GM23248 (cell line): ENCODE measurements around the gene CDHR1. TPM values are rescaled to one million over a fixed set of nuclear protein-coding genes. Genes with fewer than 3 reads are reported as not detected.

ENCODE experiments used
- DNase-seq: peaks from one replicate; pipeline ENCODE4 v3.0.0-alpha.2; 2015
- H2AFZ ChIP-seq: fragments of 200-600 bp; sonication (generic); 2 replicates; pipeline ENCODE4 v1.6.1; 2016; ENCODE audit warnings: antibody characterized with exemption
- H3F3A ChIP-seq: fragments of 200-600 bp; sonication (generic); 2 replicates; pipeline ENCODE4 v1.6.1; 2016; ENCODE audit warnings: mild to moderate bottlenecking, antibody characterized with exemption, mixed run types; ENCODE audit not compliant: insufficient read depth
- H3K27ac ChIP-seq: fragments of 200-600 bp; sonication (generic); 2 replicates; pipeline ENCODE4 v1.5.1; 2016; ENCODE audit warnings: mild to moderate bottlenecking
- H3K27me3 ChIP-seq: fragments of 200-600 bp; sonication (generic); replicated peaks from 2 replicates; pipeline ENCODE4 v1.6.1; 2016; ENCODE audit warnings: mild to moderate bottlenecking; ENCODE audit not compliant: insufficient read depth
- H3K36me3 ChIP-seq: fragments of 200-600 bp; sonication (generic); 2 replicates; pipeline ENCODE4 v1.6.1; 2016; ENCODE audit warnings: low read depth, mild to moderate bottlenecking
- H3K4me1 ChIP-seq: fragments of 200-600 bp; sonication (generic); 2 replicates; pipeline ENCODE4 v1.6.1; 2016; ENCODE audit warnings: mild to moderate bottlenecking; ENCODE audit not compliant: insufficient read depth
- H3K4me2 ChIP-seq: fragments of 200-600 bp; sonication (generic); one replicate; pipeline ENCODE4 v1.6.1; 2016; ENCODE audit warnings: mild to moderate bottlenecking; ENCODE audit not compliant: unreplicated experiment
- H3K4me3 ChIP-seq: fragments of 200-600 bp; sonication (generic); 2 replicates; pipeline ENCODE4 v1.5.1; 2016; ENCODE audit warnings: mild to moderate bottlenecking
- H3K79me2 ChIP-seq: fragments of 200-600 bp; sonication (generic); 2 replicates; pipeline ENCODE4 v1.6.1; 2016; ENCODE audit warnings: mild to moderate bottlenecking; ENCODE audit not compliant: insufficient read depth
- H3K9ac ChIP-seq: fragments of 200-600 bp; sonication (generic); 2 replicates; pipeline ENCODE4 v1.6.1; 2016; ENCODE audit warnings: mild to moderate bottlenecking
- H3K9me2 ChIP-seq: fragments of 200-600 bp; sonication (generic); 2 replicates; pipeline ENCODE4 v1.6.1; 2016; ENCODE audit warnings: mixed run types, mild to moderate bottlenecking, moderate library complexity; ENCODE audit not compliant: insufficient read depth
- H3K9me3 ChIP-seq: fragments of 200-600 bp; sonication (generic); one replicate; pipeline ENCODE4 v1.6.1; 2017; ENCODE audit warnings: low read depth
- H4K20me1 ChIP-seq: fragments of 200-600 bp; sonication (generic); 2 replicates; pipeline ENCODE4 v1.6.0; 2016; ENCODE audit not compliant: insufficient read depth
- EZH2 ChIP-seq: fragments of 200-600 bp; sonication (generic); IDR thresholded peaks from 2 replicates; pipeline ENCODE4 v1.6.1; 2018; ENCODE audit warnings: antibody characterized with exemption, mild to moderate bottlenecking; ENCODE audit not compliant: insufficient read depth, poor library complexity, severe bottlenecking
- EZH2phosphoT487 ChIP-seq: fragments of 200-600 bp; sonication (generic); IDR thresholded peaks from 2 replicates; pipeline ENCODE4 v1.6.1; 2018; ENCODE audit warnings: antibody characterized with exemption, moderate library complexity, mild to moderate bottlenecking, low read depth; ENCODE audit not compliant: insufficient read depth
- WGBS, 2 experiments: methylation state at CpG; one replicate each; pipeline ENCODE4 v1.1.6; 2015 to 2017; ENCODE audit warnings: low lambda C conversion rate in 2 of 2, low coverage in 1 of 2; ENCODE audit errors: missing lambda C conversion rate in 2 of 2; 5-methylcytosine and 5-hydroxymethylcytosine counted together
- in situ Hi-C: fragments of 300-500 bp; cut with MboI; formaldehyde crosslinking; loops from 2 replicates; pipeline ENCODE4 v1.15.0; 2020
- polyA plus RNA-seq: library from polyadenylated mRNA; unstranded; fragments of >200 nt; fragmentation: Nextera tagmentation; extraction: Ambion mirVana; gene quantifications from 2 replicates; pipeline ENCODE4 v1.2.1, GENCODE V29; 2016
- total RNA-seq: library from RNA; depleted of rRNA; stranded (reverse); fragments of >200 nt; shearing (Covaris generic); gene quantifications from 2 replicates; pipeline ENCODE4 v1.2.3, GENCODE V29; 2014; rRNA removed

Gene CDHR1
- total and polyA plus RNA-seq, 2 experiments from 2014 or later: not detected

DNA sequence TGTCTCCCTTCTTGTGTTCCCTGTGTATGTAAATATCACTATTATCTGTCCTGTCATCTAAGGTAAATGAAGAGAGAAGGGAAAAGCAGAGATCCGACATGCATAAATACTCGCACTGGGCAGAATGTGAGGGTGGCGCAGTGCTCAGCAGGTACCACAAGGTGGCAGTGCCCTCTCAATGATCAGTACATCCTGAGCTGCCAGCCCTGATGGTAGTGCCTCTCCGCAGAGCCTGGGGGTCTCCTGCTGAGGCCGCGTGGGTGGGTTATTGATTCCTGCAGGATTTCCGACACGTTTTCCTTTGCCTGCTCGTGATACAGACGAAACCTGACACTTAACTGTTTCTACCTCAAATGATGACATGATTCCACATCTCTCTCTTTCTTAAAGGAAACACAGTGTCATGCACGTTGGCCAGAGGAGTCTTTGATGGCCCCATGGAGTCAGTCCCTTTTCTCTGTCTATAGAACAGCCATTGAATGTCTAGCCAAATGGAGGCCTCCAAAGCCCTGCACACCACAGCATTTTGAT, 70.3 kb downstream of the CDHR1 start:
- H3K79me2 ChIP-seq: no peaks in the 10 kb centered on the region
- H3F3A ChIP-seq: peaks cover 10% of the 10 kb centered on the region
- H3K9me3 ChIP-seq: no peaks in the 10 kb centered on the region
- no peaks in the 10 kb centered on the region; the same call in 1 of the 2 replicates for H3K27me3 ChIP-seq
- H4K20me1 ChIP-seq: no peaks in the 10 kb centered on the region
- no peak overlapping the region for H3K27ac ChIP-seq
- no peak overlapping the region for H3K4me3 ChIP-seq
- WGBS, 2 experiments: 0 to 4% methylated on average over 11 of the region's 11 CpGs
- in situ Hi-C loops: loop anchor here (5.0 kb wide), 1 partner anchor 278 kb away; no protein-coding TSS in a partner anchor
- no peaks in the 10 kb centered on the region for H3K9me2 ChIP-seq
- H3K4me2 ChIP-seq: no peak overlapping the region
- no peaks in the 10 kb centered on the region for H3K36me3 ChIP-seq
- 0 out of 2 replicates have a peak overlapping the region, but pooled peaks have one; percentile 53 for H2AFZ ChIP-seq
- TF ChIP-seq EZH2 (no peak), EZH2phosphoT487 (no peak)
- DNase-seq: peak; percentile 77
- peaks cover 12% of the 10 kb centered on the region for H3K4me1 ChIP-seq
- H3K9ac ChIP-seq: no peak overlapping the region

DNA sequence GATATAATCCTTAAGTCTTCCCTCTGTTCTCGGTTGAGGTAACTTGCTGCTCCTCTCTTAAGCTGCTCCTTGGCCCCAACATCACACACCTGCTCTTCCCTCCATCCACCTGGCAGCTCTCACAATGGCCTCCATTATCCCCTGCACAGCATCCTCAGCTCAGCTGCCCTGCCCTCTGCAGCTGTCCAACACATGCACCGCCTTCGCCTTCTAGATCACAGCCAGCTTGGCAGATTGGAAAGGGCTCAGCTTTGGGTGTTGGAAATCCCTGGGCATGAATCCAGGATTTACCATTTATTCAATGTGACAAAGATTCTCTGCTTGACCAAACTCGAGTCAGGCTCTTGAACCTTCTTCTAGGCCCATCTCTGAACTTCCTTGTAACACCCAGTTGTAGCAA, 71.1 kb downstream of the CDHR1 start:
- H3K36me3 ChIP-seq: no peaks in the 10 kb centered on the region
- peaks cover 18% of the 10 kb centered on the region for H3K4me1 ChIP-seq
- TF ChIP-seq EZH2 (no peak), EZH2phosphoT487 (no peak)
- no peak overlapping the region for H3K27ac ChIP-seq
- H2AFZ ChIP-seq: no peak overlapping the region
- H3K9me3 ChIP-seq: no peaks in the 10 kb centered on the region
- H3K27me3 ChIP-seq: no peaks in the 10 kb centered on the region; the same call in 1 of the 2 replicates
- no peaks in the 10 kb centered on the region for H3K79me2 ChIP-seq
- WGBS, 2 experiments: 61 to 65% methylated on average over 4 of the region's 4 CpGs
- DNase-seq: no peak
- no peaks in the 10 kb centered on the region for H3K9me2 ChIP-seq
- no peak overlapping the region for H3K9ac ChIP-seq
- H3K4me3 ChIP-seq: no peak overlapping the region
- in situ Hi-C loops: no loop called here
- H4K20me1 ChIP-seq: no peaks in the 10 kb centered on the region
- no peak overlapping the region for H3K4me2 ChIP-seq
- H3F3A ChIP-seq: peaks cover 17% of the 10 kb centered on the region

DNA sequence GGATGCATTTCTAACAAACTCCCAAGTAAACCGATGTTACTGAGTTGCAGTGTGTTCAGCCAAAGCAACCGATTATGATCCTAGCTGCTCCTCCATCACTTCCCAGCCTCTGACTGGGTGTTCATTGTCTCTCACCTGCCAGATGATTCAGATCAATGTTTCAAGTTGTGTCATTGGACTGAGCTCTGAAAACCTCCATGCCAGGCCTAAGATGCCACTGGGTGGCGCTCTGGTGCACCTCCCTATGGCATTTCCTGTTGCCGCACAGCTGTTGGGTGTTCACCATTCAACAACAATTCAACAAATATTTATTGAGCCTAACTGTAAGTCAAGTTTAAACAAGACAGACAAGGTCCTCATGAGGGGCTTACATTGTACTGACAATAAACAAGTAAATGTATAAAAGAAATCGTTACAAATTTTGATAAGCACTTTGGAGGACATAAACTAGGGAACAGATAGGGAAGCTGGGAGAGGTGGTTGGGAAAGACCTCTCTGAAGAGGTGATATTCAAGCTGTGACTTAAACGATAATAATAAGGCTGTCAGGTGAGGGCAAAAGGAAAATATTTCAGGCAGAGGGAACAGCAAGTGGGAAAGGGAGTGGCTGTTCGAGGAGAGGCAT, 73.3 kb downstream of the CDHR1 start:
- no peaks in the 10 kb centered on the region for H3K9me2 ChIP-seq
- 43 to 50% methylated on average over 7 of the region's 7 CpGs for WGBS, 2 experiments
- H3F3A ChIP-seq: peaks cover 20% of the 10 kb centered on the region
- no peaks in the 10 kb centered on the region for H3K27me3 ChIP-seq
- no peaks in the 10 kb centered on the region for H3K79me2 ChIP-seq
- no peaks in the 10 kb centered on the region for H4K20me1 ChIP-seq
- no peak overlapping the region for H3K27ac ChIP-seq
- no peak overlapping the region for H3K9ac ChIP-seq
- no peak overlapping the region for H3K4me3 ChIP-seq
- peaks cover 20% of the 10 kb centered on the region for H3K4me1 ChIP-seq
- peak; percentile 77 for DNase-seq
- H3K36me3 ChIP-seq: no peaks in the 10 kb centered on the region
- in situ Hi-C loops: no loop called here
- H3K9me3 ChIP-seq: no peaks in the 10 kb centered on the region
- no peak overlapping the region for H3K4me2 ChIP-seq
- TF ChIP-seq EZH2phosphoT487 (no peak), EZH2 (no peak)
- H2AFZ ChIP-seq: 0 out of 2 replicates have a peak overlapping the region, but pooled peaks have one; percentile 3

- no peak for DNase-seq
- Histone ChIP-seq H3K79me2 (no peaks in the 10 kb centered on the region), H3K27ac (peak overlapping the region; percentile 62), H3K4me2 (peak overlapping the region; percentile 32), H3K36me3 (no peaks in the 10 kb centered on the region), H3K9me3 (no peaks in the 10 kb centered on the region), H3F3A (peaks cover 20% of the 10 kb centered on the region), H2AFZ (no peak overlapping the region), H3K4me3 (no peak overlapping the region), H3K27me3 (no peaks in the 10 kb centered on the region), H3K4me1 (peaks cover 20% of the 10 kb centered on the region), H4K20me1 (no peaks in the 10 kb centered on the region), H3K9me2 (no peaks in the 10 kb centered on the region), H3K9ac (peak overlapping the region; percentile 19; the same call in 1 of the 2 replicates)
- in situ Hi-C loops: no loop called here
- WGBS, 2 experiments: 44 to 45% methylated on average over 1 of the region's 1 CpG
- TF ChIP-seq EZH2: no peak
- TF ChIP-seq EZH2phosphoT487: no peak
These were observed 74.8 kb downstream of the CDHR1 start for GRCh38 chr10:84269162-84269561.

Other genes with a start within 250 kb of the CDHR1 start
- 203 and 205 TPM in 2 replicates for gene GHITM, start 55.0 kb upstream of the CDHR1 start, total RNA-seq
- gene GHITM, start 55.0 kb upstream of the CDHR1 start, polyA plus RNA-seq: 255 and 258 TPM in 2 replicates
- not detected in 2 replicates for gene GPR15LG, start 20.7 kb upstream of the CDHR1 start, total RNA-seq
- not detected in 2 replicates for gene GPR15LG, start 20.7 kb upstream of the CDHR1 start, polyA plus RNA-seq
- not detected in 2 replicates for gene LRIT2, start 31.0 kb downstream of the CDHR1 start, total RNA-seq
- gene LRIT2, start 31.0 kb downstream of the CDHR1 start, polyA plus RNA-seq: not detected in 2 replicates
- not detected in 2 replicates for gene LRIT1, start 47.0 kb downstream of the CDHR1 start, total RNA-seq
- not detected in 2 replicates for gene LRIT1, start 47.0 kb downstream of the CDHR1 start, polyA plus RNA-seq
- gene RGR, start 50.5 kb downstream of the CDHR1 start, total RNA-seq: not detected in 2 replicates
- gene RGR, start 50.5 kb downstream of the CDHR1 start, polyA plus RNA-seq: not detected in 2 replicates
- gene CCSER2, start 134.1 kb downstream of the CDHR1 start, total RNA-seq: 27.8 and 30.6 TPM in 2 replicates
- 76.8 and 78.1 TPM in 2 replicates for gene CCSER2, start 134.1 kb downstream of the CDHR1 start, polyA plus RNA-seq